Natural killer cell treated with Interleukin-12 subunit alpha and Interleukin-12 subunit beta and Interleukin-15 and Interleukin-18, amount 100 ng/mL, for 72 hours (primary cell): ENCODE results near the gene MARCHF10. TPM values are rescaled to one million over a fixed set of nuclear protein-coding genes. Genes with fewer than 3 reads are reported as not detected.
A peak's percentile ranks its signal among the peaks of the same experiment; 100 is the strongest.

Experiments
- ATAC-seq, 2 donors: fragments of 150-1000 bp; cut with Tn5 transposase in 1 of 2; sonication (Bioruptor Pico), chemical (Tn5 transposase) in 1 of 2; 2 replicates each; pipeline ENCODE4 v1.10.0; 2021
- DNase-seq: peaks from one replicate; pipeline ENCODE4 v3.0.0; 2022; ENCODE audit warnings: low spot score
- H3K27ac Mint-ChIP-seq, 2 donors: 1 replicate in 1 of 2; 2 replicates in 1 of 2; pipeline ENCODE4 v1.8.0; 2022; ENCODE audit warnings: mixed read lengths in 2 of 2, mild to moderate bottlenecking in 1 of 2, moderate library complexity in 1 of 2
- H3K27me3 Mint-ChIP-seq, 2 donors: 1 replicate in 1 of 2; 2 replicates in 1 of 2; pipeline ENCODE4 v1.8.0; 2022; ENCODE audit warnings: mixed read lengths in 2 of 2
- H3K36me3 Mint-ChIP-seq: one replicate; pipeline ENCODE4 v1.8.0; 2022; ENCODE audit warnings: mixed read lengths
- H3K4me1 Mint-ChIP-seq, 2 donors: 1 replicate in 1 of 2; 2 replicates in 1 of 2; pipeline ENCODE4 v1.8.0; 2022; ENCODE audit warnings: low read depth in 2 of 2, mixed read lengths in 2 of 2, mild to moderate bottlenecking in 1 of 2
- H3K4me3 Mint-ChIP-seq: one replicate; pipeline ENCODE4 v1.8.0; 2022; ENCODE audit warnings: mixed read lengths
- H3K9me3 Mint-ChIP-seq: 2 replicates; pipeline ENCODE4 v1.8.0; 2022; ENCODE audit warnings: mixed read lengths
- total RNA-seq, 2 donors: library from RNA; stranded (reverse); gene quantifications; one replicate each; pipeline ENCODE4 v1.2.3, GENCODE V29; 2022

MARCHF10 gene
- total RNA-seq, 2 donors from 2014 or later, result not detected

DNA sequence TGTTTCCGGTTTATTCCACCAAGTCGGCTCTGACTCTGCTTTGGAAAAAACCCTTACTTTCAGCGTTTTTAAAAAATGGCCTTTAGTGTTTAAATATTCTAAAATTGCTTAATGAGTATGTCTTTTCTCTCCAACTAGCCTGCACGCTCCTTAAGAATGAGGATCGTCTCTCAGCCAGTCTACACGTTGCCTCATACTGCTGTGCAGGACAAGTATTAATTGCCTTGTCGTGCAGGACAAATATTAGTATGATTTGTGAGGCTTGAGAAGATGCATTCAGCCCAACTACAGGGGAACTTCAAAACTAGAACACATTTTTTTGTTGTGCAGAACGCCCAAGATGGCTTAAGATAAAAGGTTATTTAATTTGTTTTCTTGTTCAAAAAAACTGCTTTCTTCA lies 61.2 kb downstream of the MARCHF10 start:
- Mint-ChIP-seq H3K27me3 (peaks cover 0 to 11% of the 10 kb centered on the region in 2 donors), H3K4me1 (no peaks in the 10 kb centered on the region), H3K9me3 (no peaks in the 10 kb centered on the region), H3K36me3 (no peaks in the 10 kb centered on the region), H3K4me3 (no peak overlapping the region), H3K27ac (no peak overlapping the region)
- DNase-seq (no peak), ATAC-seq (no peak)

DNA sequence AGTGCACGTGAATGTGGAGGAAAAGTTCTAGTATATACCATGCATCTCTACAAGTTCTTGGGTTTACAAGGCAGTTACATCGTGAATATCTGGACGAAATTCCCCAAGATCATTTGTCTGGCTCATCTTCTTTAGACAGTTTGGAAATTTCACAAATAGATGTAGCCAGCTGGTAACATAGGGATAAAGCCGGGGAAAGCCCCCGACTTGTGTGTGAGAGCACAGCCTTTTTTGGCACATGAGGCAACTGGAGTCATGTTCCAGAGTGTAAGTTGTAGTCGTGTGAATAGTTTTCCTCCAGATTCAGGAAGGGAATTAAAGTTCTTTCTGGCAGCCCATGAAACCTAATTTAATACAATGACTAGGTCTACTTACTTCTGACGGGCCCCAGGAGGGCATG lies 62.3 kb downstream of the MARCHF10 start:
- ATAC-seq (no peak), DNase-seq (no peak)
- Mint-ChIP-seq H3K27me3 (peaks cover 0 to 11% of the 10 kb centered on the region in 2 donors), H3K4me1 (no peaks in the 10 kb centered on the region), H3K4me3 (no peak overlapping the region), H3K36me3 (no peaks in the 10 kb centered on the region), H3K27ac (no peak overlapping the region), H3K9me3 (no peaks in the 10 kb centered on the region)

- Mint-ChIP-seq H3K27me3 (peaks cover 0 to 11% of the 10 kb centered on the region in 2 donors), H3K4me3 (no peak overlapping the region), H3K27ac (no peak overlapping the region), H3K4me1 (no peaks in the 10 kb centered on the region), H3K9me3 (no peaks in the 10 kb centered on the region), H3K36me3 (no peaks in the 10 kb centered on the region)
- ATAC-seq (no peak), DNase-seq (no peak)
These were observed 63.9 kb downstream of the MARCHF10 start for GRCh38 chr17:62744259-62744658.

DNA sequence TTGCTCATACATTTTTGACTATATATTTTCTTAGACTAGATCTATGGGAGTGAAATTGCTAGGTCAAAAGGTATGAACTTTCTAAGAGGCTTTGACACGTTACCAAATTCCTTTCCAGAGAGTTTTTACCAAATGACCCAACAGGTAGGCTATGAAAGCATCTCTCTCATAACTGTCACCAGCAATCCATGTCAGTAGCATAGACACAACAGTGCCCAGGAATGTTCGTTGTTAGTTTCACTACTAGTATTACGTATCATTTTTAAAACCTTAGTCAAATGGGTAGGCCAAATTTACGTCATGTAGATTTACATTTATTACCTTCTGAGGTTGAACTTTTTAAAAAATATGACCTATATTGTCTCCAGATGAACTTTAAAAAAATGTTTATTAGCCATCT lies 66.8 kb downstream of the MARCHF10 start:
- ATAC-seq, result peak in 1 of 2 donors; percentile 68
- Mint-ChIP-seq H3K27me3 (peaks cover 0 to 8% of the 10 kb centered on the region in 2 donors), H3K36me3 (no peaks in the 10 kb centered on the region), H3K27ac (no peak overlapping the region), H3K4me3 (no peak overlapping the region), H3K9me3 (no peaks in the 10 kb centered on the region), H3K4me1 (no peaks in the 10 kb centered on the region)
- no peak for DNase-seq

DNA sequence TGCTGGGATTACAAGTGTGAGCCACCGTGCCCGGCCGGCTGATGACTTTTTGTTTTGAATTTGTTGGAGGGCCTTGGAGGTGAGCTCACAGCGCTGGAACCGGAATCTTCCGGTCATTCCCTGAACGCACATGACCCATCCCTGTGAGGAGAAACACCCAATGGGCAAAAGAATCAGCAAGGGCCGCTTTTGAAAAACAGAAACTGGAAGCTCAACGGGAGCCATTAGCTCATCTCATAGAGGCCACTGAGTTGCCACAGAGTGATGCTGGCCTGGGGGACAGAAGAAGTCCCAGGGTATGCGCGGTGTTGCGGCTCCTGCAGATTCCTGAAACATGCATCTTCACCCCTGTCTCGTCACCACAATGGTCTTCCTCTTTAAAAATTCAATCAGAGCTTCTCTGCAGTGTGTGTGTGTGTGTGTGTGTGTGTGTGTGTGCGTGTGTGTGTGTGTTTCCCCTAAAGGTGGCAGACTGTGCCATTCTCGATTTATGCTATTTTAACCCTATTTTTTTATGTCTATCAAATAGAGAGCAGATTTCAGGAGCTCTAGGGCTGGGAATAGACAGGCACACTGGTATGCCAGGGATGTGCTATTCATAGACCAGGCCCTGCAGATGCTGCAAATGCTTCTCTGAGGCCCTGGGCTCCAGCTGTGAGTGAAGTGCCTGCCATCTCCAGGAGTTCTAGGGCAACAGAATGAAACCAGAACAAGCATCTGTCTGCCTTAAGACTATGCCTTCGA lies 68.3 kb downstream of the MARCHF10 start:
- no peak overlapping the region for H3K27ac Mint-ChIP-seq
- H3K9me3 Mint-ChIP-seq, result no peaks in the 10 kb centered on the region
- no peaks in the 10 kb centered on the region for H3K4me1 Mint-ChIP-seq
- DNase-seq (no peak), ATAC-seq (no peak)
- H3K4me3 Mint-ChIP-seq, result no peak overlapping the region
- no peaks in the 10 kb centered on the region for H3K36me3 Mint-ChIP-seq
- peaks cover 0 to 6% of the 10 kb centered on the region in 2 donors for H3K27me3 Mint-ChIP-seq

DNA sequence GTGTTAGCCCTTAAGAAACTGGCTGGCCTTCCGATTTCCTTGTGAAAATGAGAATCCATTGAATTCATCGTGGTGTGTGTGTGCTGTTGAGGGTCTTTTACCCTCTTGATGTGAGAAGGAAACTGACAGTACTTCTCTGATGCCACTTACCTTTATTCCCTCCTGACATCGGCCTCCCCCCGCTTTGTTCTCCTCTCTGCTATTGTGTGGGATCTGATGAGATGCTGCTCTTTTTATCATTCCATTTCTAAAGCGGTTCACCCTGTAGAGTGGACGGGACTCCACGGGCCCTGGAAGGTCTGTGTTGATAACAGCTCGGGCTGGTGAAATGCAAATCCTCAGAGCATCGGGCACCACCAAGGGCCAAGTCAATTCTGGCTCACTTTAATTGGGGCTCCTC lies 69.8 kb downstream of the MARCHF10 start:
- DNase-seq, result no peak
- H3K4me3 Mint-ChIP-seq, result no peak overlapping the region
- no peaks in the 10 kb centered on the region for H3K9me3 Mint-ChIP-seq
- no peak overlapping the region for H3K27ac Mint-ChIP-seq
- H3K27me3 Mint-ChIP-seq, result peaks cover 5 to 6% of the 10 kb centered on the region in 2 donors
- no peaks in the 10 kb centered on the region for H3K36me3 Mint-ChIP-seq
- no peak for ATAC-seq
- H3K4me1 Mint-ChIP-seq, result no peaks in the 10 kb centered on the region

GRCh38 chr17:62737513-62737912 lies 70.6 kb downstream of the MARCHF10 start:
- Mint-ChIP-seq H3K27me3 (peaks cover 5 to 6% of the 10 kb centered on the region in 2 donors), H3K36me3 (no peaks in the 10 kb centered on the region), H3K27ac (no peak overlapping the region)

GRCh38 chr17:62735044-62735651 lies 73.0 kb downstream of the MARCHF10 start:
- Mint-ChIP-seq H3K4me3 (no peak overlapping the region), H3K36me3 (no peaks in the 10 kb centered on the region), H3K27ac (no peak overlapping the region), H3K4me1 (no peaks in the 10 kb centered on the region), H3K9me3 (no peaks in the 10 kb centered on the region), H3K27me3 (peaks cover 5 to 18% of the 10 kb centered on the region in 2 donors)
- DNase-seq (no peak), ATAC-seq (no peak)

More at GRCh38 chr17:62737513-62737912, 70.6 kb downstream of the MARCHF10 start:
- Mint-ChIP-seq H3K4me1 (no peaks in the 10 kb centered on the region), H3K9me3 (no peaks in the 10 kb centered on the region), H3K4me3 (no peak overlapping the region)
- no peak for DNase-seq
- peak in 1 of 2 donors; percentile 56 for ATAC-seq

DNA sequence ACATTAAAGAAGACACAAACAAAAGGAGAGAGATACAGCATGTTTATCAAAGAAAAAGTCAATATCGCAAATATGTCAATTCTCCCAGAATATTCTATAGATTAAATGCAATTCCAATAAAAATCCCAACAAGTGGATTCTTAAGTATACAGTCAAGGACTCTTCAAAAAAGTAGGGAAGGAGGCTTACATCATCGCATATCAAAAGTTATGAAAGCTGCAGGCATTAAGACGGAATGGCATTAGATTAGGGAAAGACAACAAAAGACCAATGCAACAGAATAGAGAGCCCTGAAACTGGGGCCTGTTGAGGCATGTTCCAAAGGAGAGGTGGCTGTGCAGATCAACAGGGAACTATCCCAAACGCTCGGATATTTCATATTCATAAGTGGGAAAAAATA lies 76.0 kb downstream of the MARCHF10 start:
- no peak overlapping the region for H3K27ac Mint-ChIP-seq
- H3K4me3 Mint-ChIP-seq, result no peak overlapping the region
- no peaks in the 10 kb centered on the region for H3K36me3 Mint-ChIP-seq
- H3K27me3 Mint-ChIP-seq, result peaks cover 7 to 18% of the 10 kb centered on the region in 2 donors
- no peaks in the 10 kb centered on the region for H3K9me3 Mint-ChIP-seq
- no peak for DNase-seq
- no peak for ATAC-seq
- H3K4me1 Mint-ChIP-seq, result peaks cover 0 to 4% of the 10 kb centered on the region in 2 donors

DNA sequence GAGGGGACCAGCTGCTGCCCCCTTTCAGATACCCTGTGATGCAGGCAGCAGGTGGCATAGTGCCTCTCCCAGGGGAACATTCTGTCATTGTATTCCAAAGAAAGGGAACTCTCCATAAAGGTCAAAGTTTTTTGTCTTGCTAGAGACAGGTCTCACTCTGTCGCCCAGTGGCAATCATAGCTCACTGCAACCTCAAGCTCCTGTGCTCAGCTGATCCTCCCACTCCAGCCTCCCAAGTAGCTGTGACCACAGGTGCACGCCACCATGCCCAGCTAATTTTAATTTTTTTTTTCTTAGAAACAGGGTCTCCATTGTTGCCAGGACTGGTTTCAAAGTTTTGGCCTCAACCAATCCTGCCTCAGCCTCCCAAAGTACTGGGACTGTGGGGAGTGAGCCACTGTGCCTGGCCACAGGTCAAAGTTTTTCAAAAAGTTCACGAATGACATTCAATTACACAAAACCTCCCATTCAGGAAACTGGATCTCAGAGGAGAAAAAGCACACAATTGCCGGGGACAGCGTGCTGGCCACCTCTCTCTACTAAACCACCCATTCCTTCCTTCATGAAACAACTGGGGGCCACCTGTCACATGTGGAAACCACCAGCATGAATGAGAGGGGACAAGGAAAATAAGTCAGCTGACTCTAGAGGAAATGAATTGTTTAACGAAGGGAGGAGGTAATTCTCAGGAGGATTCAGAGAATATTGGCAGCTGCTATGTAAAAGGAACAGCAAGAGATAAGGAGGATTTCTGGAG lies 80.0 kb downstream of the MARCHF10 start:
- Mint-ChIP-seq H3K27me3 (peaks cover 10 to 17% of the 10 kb centered on the region in 2 donors), H3K36me3 (no peaks in the 10 kb centered on the region), H3K4me1 (peaks cover 28 to 35% of the 10 kb centered on the region in 2 donors), H3K9me3 (no peaks in the 10 kb centered on the region), H3K4me3 (no peak overlapping the region), H3K27ac (no peak overlapping the region)
- DNase-seq, result no peak
- ATAC-seq, result no peak

- peaks cover 5 to 10% of the 10 kb centered on the region in 2 donors for H3K27me3 Mint-ChIP-seq
- H3K4me1 Mint-ChIP-seq, result peaks cover 28 to 35% of the 10 kb centered on the region in 2 donors
- H3K4me3 Mint-ChIP-seq, result no peak overlapping the region
- ATAC-seq (no peak), DNase-seq (no peak)
- H3K27ac Mint-ChIP-seq, result no peak overlapping the region
- H3K9me3 Mint-ChIP-seq, result no peaks in the 10 kb centered on the region
- no peaks in the 10 kb centered on the region for H3K36me3 Mint-ChIP-seq
These were observed 82.3 kb downstream of the MARCHF10 start for GRCh38 chr17:62725791-62726249.

DNA sequence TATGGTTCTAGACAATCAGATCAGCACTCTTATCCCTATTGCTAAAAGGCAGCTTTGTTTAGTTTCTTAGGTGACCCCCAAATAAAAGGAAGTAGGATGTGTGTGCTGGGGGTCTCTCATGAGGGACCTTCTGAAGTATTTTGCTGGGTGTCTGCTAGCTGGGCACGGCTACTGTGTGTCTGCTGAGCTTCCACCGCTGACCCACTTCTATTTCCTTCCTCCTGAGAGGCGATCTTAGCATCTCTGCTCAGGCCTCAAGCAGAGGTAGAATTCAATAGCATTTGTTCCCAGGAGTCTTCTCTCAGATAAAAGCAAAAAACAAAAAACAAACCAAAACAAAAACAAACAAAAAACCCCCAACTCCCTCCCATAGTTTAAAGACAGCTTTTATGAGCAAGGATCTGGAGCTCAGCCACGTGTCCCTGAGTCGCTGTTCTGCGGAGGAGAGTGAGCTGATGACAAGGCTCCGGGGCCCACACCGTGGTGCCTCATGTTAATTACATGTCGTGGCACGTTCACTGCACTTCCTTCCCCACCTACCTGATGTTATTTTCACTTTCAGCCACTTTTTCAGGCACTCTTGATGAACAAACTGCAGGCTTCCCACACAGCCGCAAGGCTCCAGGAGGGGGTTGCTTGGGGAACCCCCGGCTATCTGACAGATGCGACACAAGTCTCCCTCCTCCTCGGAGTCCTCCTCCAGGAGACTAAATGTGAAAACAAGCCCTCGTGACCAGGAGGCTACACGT lies 83.5 kb downstream of the MARCHF10 start:
- H3K4me3 Mint-ChIP-seq, result peak overlapping the region; percentile 59
- H3K27ac Mint-ChIP-seq, result peak overlapping the region; percentile 33 to 38
- H3K27me3 Mint-ChIP-seq, result peaks cover 10 to 15% of the 10 kb centered on the region in 2 donors
- H3K36me3 Mint-ChIP-seq, result peaks cover 4% of the 10 kb centered on the region
- DNase-seq (peak; percentile 87), ATAC-seq (peak; percentile 94 to 95)
- H3K4me1 Mint-ChIP-seq, result peaks cover 35 to 41% of the 10 kb centered on the region in 2 donors
- H3K9me3 Mint-ChIP-seq, result no peaks in the 10 kb centered on the region

DNA sequence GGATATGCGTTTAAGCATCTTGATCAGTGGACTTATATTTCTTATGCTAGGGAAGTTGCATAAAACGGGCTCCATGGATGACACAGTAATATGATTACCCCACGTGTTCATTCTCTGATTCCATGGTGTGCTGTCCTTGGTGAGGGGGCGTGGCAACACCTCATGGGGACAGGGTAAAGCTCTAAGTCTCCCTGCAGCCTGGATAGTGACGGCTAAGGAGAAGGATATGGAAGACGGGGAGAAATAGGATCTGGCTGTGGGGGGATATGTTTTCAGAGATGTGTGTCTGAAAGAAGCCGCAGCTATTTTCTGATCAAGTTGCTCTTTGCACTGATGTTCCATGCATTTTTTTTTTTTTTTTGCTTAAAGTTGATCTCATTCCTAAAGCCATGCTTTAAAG lies 84.3 kb downstream of the MARCHF10 start:
- Mint-ChIP-seq H3K36me3 (peaks cover 4% of the 10 kb centered on the region), H3K9me3 (no peaks in the 10 kb centered on the region), H3K4me1 (peaks cover 35 to 44% of the 10 kb centered on the region in 2 donors), H3K4me3 (peak overlapping the region; percentile 51), H3K27me3 (peaks cover 13 to 17% of the 10 kb centered on the region in 2 donors), H3K27ac (peak overlapping the region in 1 of 2 donors; percentile 33)
- ATAC-seq (no peak), DNase-seq (no peak)
